ENCODE measurements around the gene TCF23. TPM values are rescaled to one million over a fixed set of nuclear protein-coding genes. Genes with fewer than 3 reads are reported as not detected.
"Not testable (repeated sequence)": the region's sequence is repeated elsewhere in the genome, so short reads cannot be mapped to it uniquely, and the experiment has no call there.

TCF23 gene
- polyA plus RNA-seq, 10 donors = 0.19 to 0.86 (median 0.36) TPM

- DNase-seq = peak in 1 of 3 donors; percentile 46
Observed at GRCh38 chr2:27154488-27154887, 5.7 kb downstream of the TCF23 start.

GRCh38 chr2:27155069-27155520 lies 6.3 kb downstream of the TCF23 start:
- peak in 1 of 3 donors; percentile 7 for DNase-seq

GRCh38 chr2:27158468-27158867 lies 9.7 kb downstream of the TCF23 start:
- DNase-seq = no peak

- no peak for DNase-seq
Observed at GRCh38 chr2:27159271-27159670, 10.5 kb downstream of the TCF23 start.

- DNase-seq = no peak
Observed at GRCh38 chr2:27160191-27160590, 11.4 kb downstream of the TCF23 start.

- no peak for DNase-seq
Observed at GRCh38 chr2:27162151-27163121, 13.6 kb downstream of the TCF23 start.

GRCh38 chr2:27164960-27165763 lies 16.4 kb downstream of the TCF23 start:
- no peak for DNase-seq

GRCh38 chr2:27170581-27171337 lies 22.0 kb downstream of the TCF23 start:
- DNase-seq = no peak

GRCh38 chr2:27171351-27171848 lies 22.6 kb downstream of the TCF23 start:
- DNase-seq = no peak

- no peak for DNase-seq
Observed at GRCh38 chr2:27174638-27175037, 25.8 kb downstream of the TCF23 start.

- DNase-seq = no peak
Observed at GRCh38 chr2:27175330-27175729, 26.5 kb downstream of the TCF23 start.

GRCh38 chr2:27175781-27176180 lies 27.0 kb downstream of the TCF23 start:
- not testable (repeated sequence) for DNase-seq

- no peak for DNase-seq
Observed at GRCh38 chr2:27177441-27178351, 28.9 kb downstream of the TCF23 start.

GRCh38 chr2:27178469-27178868 lies 29.7 kb downstream of the TCF23 start:
- DNase-seq = no peak

GRCh38 chr2:27179344-27180000 lies 30.7 kb downstream of the TCF23 start:
- DNase-seq = no peak

GRCh38 chr2:27182346-27182745 lies 33.5 kb downstream of the TCF23 start:
- DNase-seq = peak in 1 of 3 donors; percentile 68

- DNase-seq = no peak
Observed at GRCh38 chr2:27184115-27184514, 35.3 kb downstream of the TCF23 start.

- DNase-seq = peak in 1 of 3 donors; percentile 62
Observed at GRCh38 chr2:27185331-27186026, 36.7 kb downstream of the TCF23 start.
